NK-92 (cell line): Measurements from ENCODE around the gene LPCAT3.

Source experiments
- DNase-seq: peaks from one replicate; lab custom pipeline; 2025; ENCODE audit not compliant: unreplicated experiment; lab: John Stamatoyannopoulos, UW

The LPCAT3 gene

GRCh38 chr12:6941267-6941666, 77.0 kb downstream of the LPCAT3 start:
- no peak for DNase-seq

- DNase-seq, result no peak
These were observed 79.1 kb downstream of the LPCAT3 start for GRCh38 chr12:6939191-6939540.

- no peak for DNase-seq
These were observed 79.7 kb downstream of the LPCAT3 start for GRCh38 chr12:6938353-6939190.

GRCh38 chr12:6937481-6938352, 80.6 kb downstream of the LPCAT3 start:
- peak; percentile 53 for DNase-seq

GRCh38 chr12:6936636-6937480, 81.4 kb downstream of the LPCAT3 start:
- no peak for DNase-seq

GRCh38 chr12:6936194-6936635, 82.1 kb downstream of the LPCAT3 start:
- DNase-seq, result no peak

GRCh38 chr12:6935371-6936193, 82.7 kb downstream of the LPCAT3 start:
- DNase-seq, result no peak

- DNase-seq, result no peak
These were observed 84.2 kb downstream of the LPCAT3 start for GRCh38 chr12:6934110-6934509.

- DNase-seq, result no peak
These were observed 85.5 kb downstream of the LPCAT3 start for GRCh38 chr12:6932766-6933165.

GRCh38 chr12:6929466-6930452, 88.5 kb downstream of the LPCAT3 start:
- no peak for DNase-seq

- no peak for DNase-seq
These were observed 89.4 kb downstream of the LPCAT3 start for GRCh38 chr12:6928703-6929407.

GRCh38 chr12:6928022-6928702, 90.1 kb downstream of the LPCAT3 start:
- DNase-seq, result no peak

GRCh38 chr12:6927379-6928021, 90.8 kb downstream of the LPCAT3 start, which contains the start of gene ATN1:
TSS of gene ATN1 (plus strand) at chr12:6927959. CDS start at chr12:6934002, 6,043 bp downstream.
- no peak for DNase-seq
